Testis (tissue), 3 donors: ENCODE data around the gene CDCA5. TPM values are rescaled to one million over a fixed set of nuclear protein-coding genes. Genes with fewer than 3 reads are reported as not detected.

ENCODE experiments used
- DNase-seq: peaks from one replicate; pipeline ENCODE4 v3.0.0-alpha.2; 2019
- H3K27ac ChIP-seq, 2 donors: fragments of 200-600 bp; sonication (generic); one replicate each; pipeline ENCODE4 v1.5.1; 2019
- H3K27me3 ChIP-seq: fragments of 200-600 bp; sonication (generic); one replicate; pipeline ENCODE4 v1.5.1; 2019
- H3K36me3 ChIP-seq: fragments of 200-600 bp; sonication (generic); one replicate; pipeline ENCODE4 v1.5.1; 2017; ENCODE audit warnings: low read depth; ENCODE audit errors: missing control alignments
- H3K4me1 ChIP-seq: fragments of 200-600 bp; sonication (generic); one replicate; pipeline ENCODE4 v1.5.1; 2019
- H3K4me3 ChIP-seq, 2 donors: fragments of 200-600 bp; sonication (generic); one replicate each; pipeline ENCODE4 v1.5.1; 2017 to 2019
- H3K9me3 ChIP-seq: fragments of 200-600 bp; sonication (generic); one replicate; pipeline ENCODE4 v1.5.1; 2017
- CTCF ChIP-seq, 3 experiments: fragments of 450-650 bp in 2 of 3; fragments of 200-600 bp in 1 of 3; sonication (generic) in 1 of 3; IDR thresholded peaks; one replicate each; pipeline ENCODE4 v1.5.1; 2016 to 2019; ENCODE audit warnings: antibody characterized with exemption in 3 of 3, mild to moderate bottlenecking in 2 of 3, moderate library complexity in 1 of 3
- POLR2A ChIP-seq: fragments of 450-650 bp; IDR thresholded peaks from one replicate; pipeline ENCODE4 v1.6.1; 2017; ENCODE audit warnings: antibody characterized with exemption, mild to moderate bottlenecking, moderate library complexity
- WGBS, 2 donors: methylation state at CpG; one replicate each; pipeline ENCODE4 v1.1.5; 2018; 5-methylcytosine and 5-hydroxymethylcytosine counted together
- intact Hi-C: fragments of 100-400 bp; cut with DNase I; formaldehyde crosslinking; loops from one replicate; pipeline ENCODE4 v1.15.1; 2023; ENCODE audit warnings: low total_unique reads
- microRNA-seq, 2 donors: library from miRNA; unstranded; fragments of <30 nt; microRNA quantifications; one replicate each; pipeline ENCODE4, GENCODE V29; 2016; ENCODE audit warnings: borderline number of aligned reads in 2 of 2, borderline replicate concordance in 1 of 2
- polyA plus RNA-seq: library from polyadenylated mRNA; stranded (reverse); fragments of 350-450 nt; fragmentation: Illumina TruSeq; extraction: RNeasy Lipid Tissue Mini Kit (QIAGEN cat#74804); gene quantifications from one replicate; pipeline ENCODE4 v1.2.3, GENCODE V29; 2014; ENCODE audit warnings: low read depth, low replicate concordance; ENCODE audit not compliant: insufficient read depth
- small RNA-seq, 2 donors: library from RNA; depleted of rRNA; stranded (forward); fragments of <200 nt; gene quantifications; one replicate each; pipeline ENCODE3, GENCODE V24; 2016
- total RNA-seq, 2 donors: library from RNA; depleted of rRNA; stranded (reverse); fragments of >200 nt; gene quantifications; one replicate each; pipeline ENCODE4 v1.2.3, GENCODE V29; 2016

The CDCA5 gene
- total and polyA plus RNA-seq, 3 donors from 2014 or later = 28.5 to 93.3 (median 50.9) TPM

GRCh38 chr11:65036931-65037330, 46.9 kb downstream of the CDCA5 start:
- Histone ChIP-seq H3K27me3 (no peaks in the 10 kb centered on the region), H3K36me3 (no peaks in the 10 kb centered on the region), H3K27ac (no peak overlapping the region), H3K9me3 (no peaks in the 10 kb centered on the region), H3K4me1 (peaks cover 3% of the 10 kb centered on the region), H3K4me3 (no peak overlapping the region)
- TF ChIP-seq CTCF (IDR thresholded peaks at IDR 0.05) (no peak), POLR2A (no peak)
- intact Hi-C loops = no loop called here
- DNase-seq = peak; percentile 84
- 73 to 78% methylated on average over 6 of the region's 6 CpGs for WGBS, 2 donors

DNA sequence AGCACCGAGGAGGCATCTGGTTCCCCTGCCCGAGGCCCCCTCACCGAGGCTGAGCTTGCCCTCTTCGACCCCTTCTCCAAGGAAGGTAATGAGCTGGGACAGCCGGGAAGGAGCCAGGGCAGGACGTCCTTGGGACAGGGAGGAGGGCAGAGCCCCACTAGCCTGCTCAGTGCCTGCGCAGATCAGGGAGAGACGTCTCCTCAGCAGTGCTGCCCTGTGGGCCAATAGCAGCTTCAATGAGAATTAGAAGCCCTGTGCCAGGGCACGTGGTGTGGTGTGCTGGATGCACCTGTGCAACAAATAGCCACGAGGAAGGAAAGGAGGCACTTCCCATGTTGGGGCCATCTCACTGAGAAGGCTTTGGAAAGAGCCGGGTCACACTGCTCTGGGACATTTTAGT, 48.3 kb downstream of the CDCA5 start:
- Histone ChIP-seq H3K27me3 (no peaks in the 10 kb centered on the region), H3K4me1 (peaks cover 2% of the 10 kb centered on the region), H3K27ac (no peak overlapping the region), H3K4me3 (no peak overlapping the region), H3K36me3 (no peaks in the 10 kb centered on the region), H3K9me3 (no peaks in the 10 kb centered on the region)
- 72 to 77% methylated on average over 9 to 11 of the region's 11 CpGs for WGBS, 2 donors
- TF ChIP-seq POLR2A (no peak), CTCF (IDR thresholded peaks at IDR 0.05) (no peak)
- DNase-seq = no peak
- intact Hi-C loops = no loop called here

- Histone ChIP-seq H3K27me3 (no peaks in the 10 kb centered on the region), H3K36me3 (no peaks in the 10 kb centered on the region), H3K9me3 (no peaks in the 10 kb centered on the region), H3K4me1 (no peaks in the 10 kb centered on the region), H3K4me3 (no peak overlapping the region), H3K27ac (no peak overlapping the region)
- 87 to 88% methylated on average over 2 of the region's 2 CpGs for WGBS, 2 donors
- intact Hi-C loops = no loop called here
- TF ChIP-seq CTCF (IDR thresholded peaks at IDR 0.05) (no peak), POLR2A (no peak)
- no peak for DNase-seq
These were observed 49.4 kb downstream of the CDCA5 start for GRCh38 chr11:65034423-65034822.

GRCh38 chr11:65032216-65032615, 51.6 kb downstream of the CDCA5 start:
- Histone ChIP-seq H3K36me3 (no peaks in the 10 kb centered on the region), H3K27me3 (no peaks in the 10 kb centered on the region)
- WGBS, 2 donors = 89 to 97% methylated on average over 6 to 13 of the region's 13 CpGs

More at GRCh38 chr11:65032216-65032615, 51.6 kb downstream of the CDCA5 start:
- peaks cover 3% of the 10 kb centered on the region for H3K4me1 ChIP-seq
- H3K27ac ChIP-seq = no peak overlapping the region
- H3K9me3 ChIP-seq = no peaks in the 10 kb centered on the region
- H3K4me3 ChIP-seq = no peak overlapping the region
- intact Hi-C loops = no loop called here
- TF ChIP-seq POLR2A (no peak), CTCF (IDR thresholded peaks at IDR 0.05) (no peak)
- no peak for DNase-seq

Small RNA genes lying within 50 kb of the gene (microRNA-seq; reads per million reads assigned to microRNA genes)
- gene MIR6751 = 0 reads per million in 2 donors

Small RNA genes lying within 50 kb of the gene (small RNA-seq; reads per million reads assigned to genes)
- 0 reads per million in 2 donors for gene SNX15

Other genes with a start within 250 kb of the CDCA5 start
- gene CDC42BPG, start 239.4 kb downstream of the CDCA5 start, total RNA-seq = 1 to 10 TPM; 7.6 to 9.2 TPM
- 5.3 TPM for gene CDC42BPG, start 239.4 kb downstream of the CDCA5 start, polyA plus RNA-seq
- gene EHD1, start 205.4 kb downstream of the CDCA5 start, total RNA-seq = 100 to 1,000 TPM; 230 to 455 TPM
- gene EHD1, start 205.4 kb downstream of the CDCA5 start, polyA plus RNA-seq = 328 TPM
- gene ATG2A, start 166.8 kb downstream of the CDCA5 start, total RNA-seq = 10 to 100 TPM; 51.1 to 56.1 TPM
- 22.2 TPM for gene ATG2A, start 166.8 kb downstream of the CDCA5 start, polyA plus RNA-seq
- gene PPP2R5B, start 159.4 kb downstream of the CDCA5 start, total RNA-seq = 10 to 100 TPM; 19.4 to 26.2 TPM
- 9.9 TPM for gene PPP2R5B, start 159.4 kb downstream of the CDCA5 start, polyA plus RNA-seq
- 1 to 10 TPM; 7.0 to 9.4 TPM for gene GPHA2, start 148.1 kb downstream of the CDCA5 start, total RNA-seq
- gene GPHA2, start 148.1 kb downstream of the CDCA5 start, polyA plus RNA-seq = 6.9 TPM
- 10 to 100 TPM; 14.4 to 34.8 TPM for gene MAJIN, start 111.9 kb downstream of the CDCA5 start, total RNA-seq
- 36.4 TPM for gene MAJIN, start 111.9 kb downstream of the CDCA5 start, polyA plus RNA-seq
- 1 to 10 TPM in 1 of 2 donors, under 1 TPM in 1; 0.94 to 1.5 TPM for gene BATF2, start 87.1 kb downstream of the CDCA5 start, total RNA-seq
- 2.7 TPM for gene BATF2, start 87.1 kb downstream of the CDCA5 start, polyA plus RNA-seq
- 100 to 1,000 TPM; 127 to 154 TPM for gene ARL2, start 69.9 kb downstream of the CDCA5 start, total RNA-seq
- 235 TPM for gene ARL2, start 69.9 kb downstream of the CDCA5 start, polyA plus RNA-seq
- 10 to 100 TPM; 17.0 to 22.5 TPM for gene SNX15, start 56.6 kb downstream of the CDCA5 start, total RNA-seq
- 15.6 TPM for gene SNX15, start 56.6 kb downstream of the CDCA5 start, polyA plus RNA-seq
- gene SAC3D1, start 42.8 kb downstream of the CDCA5 start, total RNA-seq = 10 to 100 TPM; 40.5 to 41.0 TPM
- gene SAC3D1, start 42.8 kb downstream of the CDCA5 start, polyA plus RNA-seq = 63.5 TPM
- 10 to 100 TPM; 16.5 to 18.1 TPM for gene NAALADL1, start 25.5 kb downstream of the CDCA5 start, total RNA-seq
- gene NAALADL1, start 25.5 kb downstream of the CDCA5 start, polyA plus RNA-seq = 16.0 TPM
- 10 to 100 TPM; 52.7 to 57.2 TPM for gene ZFPL1, start 182 bp upstream of the CDCA5 start, total RNA-seq
- 70.6 TPM for gene ZFPL1, start 182 bp upstream of the CDCA5 start, polyA plus RNA-seq
- 100 to 1,000 TPM; 173 to 252 TPM for gene VPS51, start 12.2 kb upstream of the CDCA5 start, total RNA-seq
- gene VPS51, start 12.2 kb upstream of the CDCA5 start, polyA plus RNA-seq = 91.1 TPM
- 10 to 100 TPM; 42.0 to 49.6 TPM for gene TM7SF2, start 27.8 kb upstream of the CDCA5 start, total RNA-seq
- gene TM7SF2, start 27.8 kb upstream of the CDCA5 start, polyA plus RNA-seq = 36.4 TPM
- gene ZNHIT2, start 33.7 kb upstream of the CDCA5 start, total RNA-seq = 100 to 1,000 TPM in 1 of 2 donors, 10 to 100 TPM in 1; 64.2 to 119 TPM
- 47.3 TPM for gene ZNHIT2, start 33.7 kb upstream of the CDCA5 start, polyA plus RNA-seq
- 100 to 1,000 TPM; 441 to 583 TPM for gene FAU, start 38.1 kb upstream of the CDCA5 start, total RNA-seq
- 761 TPM for gene FAU, start 38.1 kb upstream of the CDCA5 start, polyA plus RNA-seq
- 10 to 100 TPM; 82.8 to 87.7 TPM for gene MRPL49, start 38.3 kb upstream of the CDCA5 start, total RNA-seq
- 53.9 TPM for gene MRPL49, start 38.3 kb upstream of the CDCA5 start, polyA plus RNA-seq
- 10 to 100 TPM; 67.4 to 87.2 TPM for gene SYVN1, start 50.5 kb upstream of the CDCA5 start, total RNA-seq
- 62.0 TPM for gene SYVN1, start 50.5 kb upstream of the CDCA5 start, polyA plus RNA-seq
- 1 to 10 TPM; 1.2 TPM for gene SPDYC, start 86.2 kb upstream of the CDCA5 start, total RNA-seq
- gene SPDYC, start 86.2 kb upstream of the CDCA5 start, polyA plus RNA-seq = 0.80 TPM
- gene CAPN1, start 97.9 kb upstream of the CDCA5 start, total RNA-seq = 10 to 100 TPM; 36.2 to 85.3 TPM
- 27.3 TPM for gene CAPN1, start 97.9 kb upstream of the CDCA5 start, polyA plus RNA-seq
- 10 to 100 TPM; 24.2 to 27.6 TPM for gene POLA2, start 177.9 kb upstream of the CDCA5 start, total RNA-seq
- 21.9 TPM for gene POLA2, start 177.9 kb upstream of the CDCA5 start, polyA plus RNA-seq
- 1 to 10 TPM; 3.5 to 4.4 TPM for gene CDC42EP2, start 230.8 kb upstream of the CDCA5 start, total RNA-seq
- gene CDC42EP2, start 230.8 kb upstream of the CDCA5 start, polyA plus RNA-seq = 5.1 TPM
- gene DPF2, start 249.8 kb upstream of the CDCA5 start, total RNA-seq = 10 to 100 TPM; 86.8 to 91.2 TPM
- 94.5 TPM for gene DPF2, start 249.8 kb upstream of the CDCA5 start, polyA plus RNA-seq